GM13977 (cell line): ENCODE data around the gene CTTN.
"Not testable (repeated sequence)": the region's sequence is repeated elsewhere in the genome, so short reads cannot be mapped to it uniquely, and the experiment has no call there.

Source experiments
- DNase-seq: peaks from one replicate; pipeline ENCODE4 v3.0.0; 2012; ENCODE audit warnings: low spot score
- in situ Hi-C: fragments of 300-500 bp; cut with MboI; formaldehyde crosslinking; loops from one replicate; pipeline ENCODE4 v1.12.0; 2022; ENCODE audit warnings: low sequenced_read_pairs, low pct_unique_long_range_greater_than_20kb, mixed read lengths, inconsistent platforms; ENCODE audit not compliant: unreplicated experiment
- TF ChIP-seq, protein P1 (sequence below): IDR thresholded peaks from 2 replicates; pipeline ENCODE4 v1.5.1; 2012; ENCODE audit warnings: mild to moderate bottlenecking, control low read depth; ENCODE audit not compliant: insufficient read depth; ENCODE audit errors: extremely low read depth, missing control alignments

CTTN gene

DNA sequence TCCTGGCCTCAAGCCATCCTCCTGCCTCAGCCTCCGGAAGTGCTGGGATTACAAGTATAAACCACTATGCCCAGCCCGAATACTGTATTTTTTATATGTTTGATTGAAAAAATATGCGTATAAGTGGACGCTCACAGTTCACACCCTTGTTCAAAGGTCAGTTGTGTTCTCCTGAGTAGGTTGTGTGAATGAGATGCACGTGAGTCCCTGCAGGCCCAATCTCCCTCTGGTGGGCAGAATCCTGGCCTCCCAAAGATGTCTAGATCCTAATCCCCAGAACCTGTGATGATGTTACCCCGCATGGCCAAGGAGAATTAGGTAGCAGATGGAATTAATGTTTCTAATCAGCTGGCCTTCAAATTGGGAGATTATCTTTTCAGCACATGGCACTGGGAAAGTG, 41.9 kb downstream of the CTTN start:
- TF ChIP-seq, protein P1, sequence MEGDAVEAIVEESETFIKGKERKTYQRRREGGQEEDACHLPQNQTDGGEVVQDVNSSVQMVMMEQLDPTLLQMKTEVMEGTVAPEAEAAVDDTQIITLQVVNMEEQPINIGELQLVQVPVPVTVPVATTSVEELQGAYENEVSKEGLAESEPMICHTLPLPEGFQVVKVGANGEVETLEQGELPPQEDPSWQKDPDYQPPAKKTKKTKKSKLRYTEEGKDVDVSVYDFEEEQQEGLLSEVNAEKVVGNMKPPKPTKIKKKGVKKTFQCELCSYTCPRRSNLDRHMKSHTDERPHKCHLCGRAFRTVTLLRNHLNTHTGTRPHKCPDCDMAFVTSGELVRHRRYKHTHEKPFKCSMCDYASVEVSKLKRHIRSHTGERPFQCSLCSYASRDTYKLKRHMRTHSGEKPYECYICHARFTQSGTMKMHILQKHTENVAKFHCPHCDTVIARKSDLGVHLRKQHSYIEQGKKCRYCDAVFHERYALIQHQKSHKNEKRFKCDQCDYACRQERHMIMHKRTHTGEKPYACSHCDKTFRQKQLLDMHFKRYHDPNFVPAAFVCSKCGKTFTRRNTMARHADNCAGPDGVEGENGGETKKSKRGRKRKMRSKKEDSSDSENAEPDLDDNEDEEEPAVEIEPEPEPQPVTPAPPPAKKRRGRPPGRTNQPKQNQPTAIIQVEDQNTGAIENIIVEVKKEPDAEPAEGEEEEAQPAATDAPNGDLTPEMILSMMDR = no peak
- DNase-seq = no peak
- in situ Hi-C loops = no loop called here

DNA sequence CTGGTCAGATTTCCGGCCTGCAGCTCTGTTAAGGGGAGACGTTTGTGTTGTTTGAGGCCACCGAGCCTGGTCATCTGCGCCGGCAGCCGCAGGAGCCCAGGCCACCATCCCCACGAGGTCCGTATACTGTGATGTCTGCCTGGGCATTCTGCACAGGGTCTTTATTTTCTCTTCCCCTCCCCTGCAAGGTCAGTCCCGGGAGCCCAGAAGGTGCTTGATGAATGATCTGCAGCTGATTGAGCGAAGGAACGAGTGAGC, 45.4 kb downstream of the CTTN start:
- DNase-seq = no peak
- in situ Hi-C loops = no loop called here
- TF ChIP-seq, protein P1 = no peak

DNA sequence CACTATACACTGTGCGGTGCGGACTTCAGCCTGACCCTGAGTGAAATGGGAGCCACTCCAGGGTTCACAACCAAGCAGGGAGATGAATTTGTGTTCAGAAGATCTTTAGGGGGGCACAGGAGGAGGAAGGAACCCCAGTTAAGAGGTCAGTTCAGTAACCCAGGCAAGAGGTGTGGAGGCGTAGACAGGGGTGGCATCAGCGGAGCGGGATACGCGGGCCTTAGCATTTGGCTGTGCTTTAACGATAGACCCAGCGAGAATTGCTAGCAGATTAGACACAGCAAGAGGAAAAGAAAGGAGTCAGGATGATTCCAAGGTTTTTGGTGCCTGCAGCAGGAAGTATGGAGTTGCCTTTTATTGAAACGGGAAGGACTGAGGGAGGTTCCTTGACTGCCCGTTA, 46.8 kb downstream of the CTTN start:
- TF ChIP-seq, protein P1 = no peak
- in situ Hi-C loops = no loop called here
- DNase-seq = no peak

DNA sequence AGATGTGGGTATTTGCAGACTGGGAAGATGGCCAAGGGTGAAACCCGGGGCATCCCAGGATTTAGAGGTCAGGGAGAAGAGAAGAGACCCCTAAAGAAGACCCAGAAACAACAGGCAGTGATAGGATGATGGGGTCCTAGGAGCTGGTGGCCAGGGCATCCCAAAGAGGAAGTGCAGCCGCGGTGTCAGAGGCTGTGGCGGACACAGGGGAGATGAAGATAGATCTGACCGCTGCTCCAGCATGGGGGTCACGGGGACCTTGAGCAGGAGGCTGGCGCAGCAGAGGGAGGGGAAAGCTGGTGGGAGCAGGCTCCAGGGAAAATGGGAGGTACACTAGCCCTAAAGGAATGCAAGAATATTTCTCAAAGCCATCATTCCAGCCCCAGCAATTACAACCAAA, 47.3 kb downstream of the CTTN start:
- TF ChIP-seq, protein P1 = no peak
- DNase-seq = no peak
- in situ Hi-C loops = no loop called here

DNA sequence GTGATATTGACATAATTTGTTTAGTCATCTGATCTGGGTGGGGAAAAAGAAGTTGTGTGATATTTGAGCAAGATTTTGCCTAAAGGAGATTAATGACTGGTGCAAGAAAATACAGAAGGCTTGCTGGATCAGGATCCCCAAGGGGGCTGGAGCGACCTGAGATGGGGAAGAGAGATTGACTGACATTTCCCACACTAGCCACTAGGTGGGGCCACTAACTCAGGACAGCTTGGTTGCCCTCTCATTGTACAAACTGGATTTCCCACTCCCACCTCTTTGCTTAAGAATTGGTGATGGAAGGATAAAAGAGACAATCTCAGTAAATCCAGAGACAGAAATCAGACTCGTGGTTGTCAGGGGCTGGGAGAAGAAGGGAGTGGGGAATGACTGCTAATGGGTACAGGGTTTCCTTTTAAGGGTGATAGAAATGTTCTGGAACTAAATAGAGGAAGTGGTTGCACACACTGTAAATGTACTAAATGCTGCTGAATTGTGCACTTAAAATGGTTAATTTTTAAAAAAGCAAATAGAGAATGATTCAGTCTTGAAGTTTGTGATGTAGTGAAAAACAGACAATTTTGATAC, 50.7 kb downstream of the CTTN start:
- in situ Hi-C loops = no loop called here
- DNase-seq = no peak
- TF ChIP-seq, protein P1 = peak; percentile 36

DNA sequence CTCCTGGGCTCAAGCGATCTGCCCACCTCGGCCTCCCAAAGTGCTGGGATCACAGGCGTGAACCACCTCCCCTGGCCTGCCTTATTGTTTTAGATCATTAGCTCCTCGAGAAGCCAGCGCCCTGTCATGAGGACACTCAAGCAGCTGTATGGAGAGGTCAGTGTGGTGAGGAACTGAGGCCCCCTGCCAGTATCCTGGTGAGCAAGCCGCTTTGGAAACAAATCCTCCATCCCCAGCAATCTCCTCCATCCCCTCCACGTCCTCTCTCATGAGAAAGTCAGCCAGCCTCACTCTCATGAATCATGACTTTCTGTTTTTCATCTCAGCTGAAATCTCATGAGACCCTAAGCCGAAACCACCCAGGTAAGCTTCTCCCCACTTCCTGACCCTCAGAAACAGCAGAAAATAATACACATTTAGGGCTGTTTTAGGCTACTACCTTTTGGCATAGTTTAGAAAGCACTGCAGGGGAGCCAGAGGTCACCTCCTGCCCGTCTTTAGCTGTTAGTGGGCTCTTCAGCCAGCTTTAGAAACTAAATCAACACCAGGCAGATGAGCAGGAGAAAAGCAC, 56.0 kb downstream of the CTTN start:
- DNase-seq = peak; percentile 63
- in situ Hi-C loops = loop anchor here (25.0 kb wide), 2 partner anchors 308 to 542 kb away; no protein-coding TSS in a partner anchor
- TF ChIP-seq, protein P1 = no peak

DNA sequence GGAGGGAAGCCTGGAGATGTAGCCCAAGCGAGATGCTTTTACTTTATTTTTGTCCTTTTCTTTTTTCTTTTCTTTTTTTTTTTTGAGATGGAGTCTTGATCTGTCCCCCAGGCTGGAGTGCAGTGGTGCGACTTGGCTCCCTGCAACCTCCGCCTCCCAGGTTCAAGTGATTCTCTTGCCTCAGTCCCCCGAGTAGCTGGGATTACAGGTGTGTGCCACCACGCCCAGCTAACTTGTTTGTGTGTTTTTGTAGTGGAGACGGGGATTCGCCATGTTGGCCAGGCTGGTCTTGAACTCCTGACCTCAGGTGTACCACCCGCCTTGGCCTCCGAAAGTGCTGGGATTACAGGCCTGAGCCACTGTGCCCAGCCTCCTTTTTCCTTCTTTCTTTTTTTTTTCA, 56.5 kb downstream of the CTTN start:
- in situ Hi-C loops = loop anchor here (25.0 kb wide), 2 partner anchors 307 to 543 kb away; no protein-coding TSS in a partner anchor
- not testable (repeated sequence) for DNase-seq
